Common myeloid progenitor, CD34-positive (primary cell): ENCODE measurements around the gene EOGT.

Source experiments
- CTCF ChIA-PET: fragments of 350-600 bp; sonication (Branson Sonifier 250); formaldehyde crosslinking; loops from one replicate; lab custom pipeline; 2021; ENCODE audit warnings: antibody characterized with exemption; lab: Charles Lee
- POLR2A ChIA-PET: fragments of 350-600 bp; sonication (Branson Sonifier 250); formaldehyde crosslinking; loops from one replicate; lab custom pipeline; 2021; ENCODE audit warnings: antibody characterized with exemption; lab: Charles Lee
- DNase-seq, 3 donors: peaks; one replicate each; pipeline versions ENCODE4 v3.0.0 to v3.0.0-alpha.2; 2013
- H3K27ac ChIP-seq, 2 experiments: 1 replicate in 1 of 2; 2 replicates in 1 of 2; pipeline ENCODE4 v1.7.0; 2013; ENCODE audit warnings: inconsistent platforms in 2 of 2, low read length in 2 of 2, mild to moderate bottlenecking in 2 of 2, low read depth in 1 of 2, moderate library complexity in 1 of 2; ENCODE audit not compliant: severe bottlenecking in 2 of 2, insufficient read depth in 1 of 2, poor library complexity in 1 of 2
- H3K27me3 ChIP-seq, 5 experiments: replicated peaks in 2 of 5; 1 replicate in 3 of 5; 2 replicates in 2 of 5; pipeline versions ENCODE4 v1.6.1 to v1.7.0; 2013; ENCODE audit warnings: low read length in 4 of 5, mild to moderate bottlenecking in 2 of 5, moderate library complexity in 2 of 5, inconsistent platforms in 1 of 5; ENCODE audit not compliant: insufficient read depth in 5 of 5, control insufficient read depth in 4 of 5
- H3K36me3 ChIP-seq, 4 experiments: 1 replicate in 2 of 4; 2 replicates in 2 of 4; pipeline versions ENCODE4 v1.6.1 to v1.7.0; 2013; ENCODE audit warnings: low read length in 3 of 4, control low read depth in 1 of 4, mild to moderate bottlenecking in 1 of 4; ENCODE audit not compliant: control insufficient read depth in 4 of 4, insufficient read depth in 4 of 4
- H3K4me1 ChIP-seq, 4 experiments: 1 replicate in 3 of 4; 2 replicates in 1 of 4; pipeline versions ENCODE4 v1.6.1 to v1.7.1; 2013; ENCODE audit warnings: low read length in 3 of 4, mild to moderate bottlenecking in 3 of 4, control low read depth in 1 of 4, inconsistent platforms in 1 of 4, moderate library complexity in 1 of 4; ENCODE audit not compliant: control insufficient read depth in 4 of 4, insufficient read depth in 4 of 4; ENCODE audit errors: control extremely low read depth in 1 of 4
- H3K4me3 ChIP-seq, 7 experiments: 1 replicate in 4 of 7; 2 replicates in 3 of 7; pipeline versions ENCODE4 v1.5.1 to v1.7.0; 2013; ENCODE audit warnings: mild to moderate bottlenecking in 7 of 7, low read length in 6 of 7, moderate library complexity in 6 of 7, inconsistent platforms in 2 of 7, low read depth in 2 of 7, control low read depth in 1 of 7; ENCODE audit not compliant: insufficient read depth in 4 of 7, control insufficient read depth in 1 of 7; ENCODE audit errors: extremely low read depth in 1 of 7
- H3K9me3 ChIP-seq, 5 experiments: 1 replicate in 4 of 5; 2 replicates in 1 of 5; pipeline versions ENCODE4 v1.6.1 to v1.7.1; 2013; ENCODE audit warnings: low read length in 4 of 5, mild to moderate bottlenecking in 2 of 5, inconsistent platforms in 1 of 5, low read depth in 1 of 5, moderate library complexity in 1 of 5; ENCODE audit not compliant: control insufficient read depth in 4 of 5, insufficient read depth in 2 of 5; ENCODE audit errors: control extremely low read depth in 1 of 5
- WGBS: methylation state at CpG from one replicate; pipeline ENCODE4 v1.1.5; 2013; ENCODE audit not compliant: insufficient coverage; 5-methylcytosine and 5-hydroxymethylcytosine counted together

Gene EOGT

GRCh38 chr3:68964694-68965093 is 48.8 kb downstream of the EOGT start:
- DNase-seq, result no peak

GRCh38 chr3:68963891-68964290 is 49.6 kb downstream of the EOGT start:
- Histone ChIP-seq H3K4me1 (no peaks in the 10 kb centered on the region), H3K27me3 (peaks cover 0 to 11% (median 3%) of the 10 kb centered on the region in 5 experiments), H3K27ac (no peak overlapping the region), H3K4me3 (no peak overlapping the region), H3K9me3 (no peaks in the 10 kb centered on the region), H3K36me3 (no peaks in the 10 kb centered on the region)
- 90% methylated on average over 2 of the region's 5 CpGs for WGBS
- ChIA-PET CTCF (interaction anchor here (1.4 kb wide), 1 partner anchor 9 kb away, joined by 5 read pairs; no protein-coding TSS in a partner anchor), POLR2A (interaction anchor here (0.6 kb wide), 1 partner anchor 1095 kb away, joined by 3 read pairs; no protein-coding TSS in a partner anchor)
- no peak for DNase-seq

More at GRCh38 chr3:68964694-68965093, 48.8 kb downstream of the EOGT start:
- WGBS, result 100% methylated on average over 2 of the region's 2 CpGs
- peaks cover 0 to 11% (median 3%) of the 10 kb centered on the region in 5 experiments for H3K27me3 ChIP-seq
- no peak overlapping the region for H3K27ac ChIP-seq
- H3K9me3 ChIP-seq, result no peaks in the 10 kb centered on the region
- no peaks in the 10 kb centered on the region for H3K36me3 ChIP-seq
- H3K4me1 ChIP-seq, result no peaks in the 10 kb centered on the region
- H3K4me3 ChIP-seq, result no peak overlapping the region
- POLR2A ChIA-PET, result no interaction called here
- CTCF ChIA-PET, result interaction anchor here (1.4 kb wide), 1 partner anchor 9 kb away, joined by 5 read pairs; no protein-coding TSS in a partner anchor

- Histone ChIP-seq H3K36me3 (no peaks in the 10 kb centered on the region), H3K27ac (no peak overlapping the region), H3K9me3 (no peaks in the 10 kb centered on the region), H3K4me3 (no peak overlapping the region), H3K4me1 (no peaks in the 10 kb centered on the region), H3K27me3 (peaks cover 0 to 11% (median 3%) of the 10 kb centered on the region in 5 experiments)
- DNase-seq, result no peak
- ChIA-PET CTCF (no interaction called here), POLR2A (no interaction called here)
Observed at GRCh38 chr3:68963376-68963775, 50.1 kb downstream of the EOGT start.

GRCh38 chr3:68958932-68959331 is 54.6 kb downstream of the EOGT start:
- CTCF ChIA-PET, result no interaction called here
- no peaks in the 10 kb centered on the region for H3K36me3 ChIP-seq
- POLR2A ChIA-PET, result no interaction called here
- WGBS, result 0% methylated on average over 1 of the region's 3 CpGs
- H3K27me3 ChIP-seq, result peaks cover under 1 to 10% (median 3%) of the 10 kb centered on the region in 5 experiments
- no peak for DNase-seq
- no peaks in the 10 kb centered on the region for H3K9me3 ChIP-seq
- H3K27ac ChIP-seq, result no peak overlapping the region
- no peak overlapping the region for H3K4me3 ChIP-seq
- H3K4me1 ChIP-seq, result no peaks in the 10 kb centered on the region

GRCh38 chr3:68957895-68958294 is 55.6 kb downstream of the EOGT start:
- DNase-seq, result peak in 1 of 3 donors; percentile 27
- ChIA-PET POLR2A (no interaction called here), CTCF (no interaction called here)
- Histone ChIP-seq H3K4me1 (no peaks in the 10 kb centered on the region), H3K4me3 (no peak overlapping the region), H3K27ac (no peak overlapping the region), H3K36me3 (no peaks in the 10 kb centered on the region), H3K27me3 (peaks cover 0 to 9% (median 3%) of the 10 kb centered on the region in 5 experiments), H3K9me3 (no peaks in the 10 kb centered on the region)
- WGBS, result 93% methylated on average over 3 of the region's 3 CpGs

- H3K9me3 ChIP-seq, result no peaks in the 10 kb centered on the region
- ChIA-PET CTCF (no interaction called here), POLR2A (no interaction called here)
- H3K36me3 ChIP-seq, result no peaks in the 10 kb centered on the region
- no peaks in the 10 kb centered on the region for H3K4me1 ChIP-seq
- H3K4me3 ChIP-seq, result no peak overlapping the region
- DNase-seq, result no peak
- WGBS, result 56% methylated on average over 5 of the region's 6 CpGs
- H3K27me3 ChIP-seq, result peaks cover 0 to 9% (median 0%) of the 10 kb centered on the region in 5 experiments
- H3K27ac ChIP-seq, result no peak overlapping the region
Observed at GRCh38 chr3:68953816-68954444, 59.6 kb downstream of the EOGT start.

GRCh38 chr3:68945225-68945624 is 68.3 kb downstream of the EOGT start:
- ChIA-PET CTCF (no interaction called here), POLR2A (no interaction called here)
- no CpG with 5 or more reads among the region's 1 CpG for WGBS
- Histone ChIP-seq H3K4me1 (no peaks in the 10 kb centered on the region), H3K27ac (no peak overlapping the region), H3K9me3 (no peaks in the 10 kb centered on the region), H3K36me3 (no peaks in the 10 kb centered on the region), H3K27me3 (peaks cover 0 to 36% (median 5%) of the 10 kb centered on the region in 5 experiments), H3K4me3 (no peak overlapping the region)
- DNase-seq, result no peak
